NCI-H524 treated with DMSO at 0.1 percent for 48 hours (cell line): ENCODE results near the gene CEACAM8.
"Not testable (repeated sequence)": the region's sequence is repeated elsewhere in the genome, so short reads cannot be mapped to it uniquely, and the experiment has no call there.

Experiments used
- DNase-seq: peaks from one replicate; lab custom pipeline; 2025; lab: John Stamatoyannopoulos, UW

CEACAM8 gene

DNA sequence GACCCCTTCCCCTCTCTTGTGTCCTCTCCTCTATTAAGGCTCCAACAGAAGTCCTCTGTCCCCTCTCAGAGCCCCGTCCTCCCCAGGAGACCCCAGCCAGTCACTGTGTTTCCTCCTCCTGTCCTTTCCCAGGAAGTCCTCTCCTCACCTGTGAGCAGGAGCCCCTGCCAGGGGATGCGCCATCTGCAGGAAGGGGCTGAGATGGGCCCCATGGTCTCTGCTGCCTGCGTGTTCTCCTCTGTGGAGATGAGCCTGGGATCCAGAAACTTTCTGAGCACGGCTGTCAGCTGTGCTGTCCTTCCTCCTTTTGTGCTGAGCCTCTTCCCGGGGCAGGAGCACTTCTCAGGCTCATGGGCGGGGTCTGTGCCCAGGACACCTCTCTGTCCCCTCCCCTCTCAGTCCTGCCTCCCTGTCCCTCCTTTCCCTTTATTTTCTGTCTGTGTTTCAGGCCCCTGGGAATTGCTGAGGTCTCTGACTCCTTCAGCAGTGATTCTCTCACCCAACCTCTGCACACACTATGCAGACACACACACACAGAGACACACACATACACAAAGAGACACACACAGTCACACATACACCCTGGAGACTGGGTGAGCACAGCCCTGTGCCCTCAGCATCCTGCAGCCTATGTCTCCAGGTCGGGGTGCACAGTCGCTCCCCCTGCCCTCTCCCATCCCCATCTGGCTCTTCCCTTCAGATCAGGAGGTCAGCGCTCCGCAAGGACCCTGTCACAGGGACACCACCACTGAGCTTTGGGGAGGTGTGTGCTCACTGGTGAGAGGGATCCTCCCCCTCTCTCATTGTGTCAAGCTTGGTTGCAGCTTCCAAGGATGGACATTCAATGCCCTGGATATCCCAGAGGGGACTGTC, at the start of gene CEACAM8:
Gene CEACAM8 (minus strand): TSS at position 308 of the 873 bp plus-strand sequence. CDS start 96 bp downstream, at position 212.
- DNase-seq: no peak

DNA sequence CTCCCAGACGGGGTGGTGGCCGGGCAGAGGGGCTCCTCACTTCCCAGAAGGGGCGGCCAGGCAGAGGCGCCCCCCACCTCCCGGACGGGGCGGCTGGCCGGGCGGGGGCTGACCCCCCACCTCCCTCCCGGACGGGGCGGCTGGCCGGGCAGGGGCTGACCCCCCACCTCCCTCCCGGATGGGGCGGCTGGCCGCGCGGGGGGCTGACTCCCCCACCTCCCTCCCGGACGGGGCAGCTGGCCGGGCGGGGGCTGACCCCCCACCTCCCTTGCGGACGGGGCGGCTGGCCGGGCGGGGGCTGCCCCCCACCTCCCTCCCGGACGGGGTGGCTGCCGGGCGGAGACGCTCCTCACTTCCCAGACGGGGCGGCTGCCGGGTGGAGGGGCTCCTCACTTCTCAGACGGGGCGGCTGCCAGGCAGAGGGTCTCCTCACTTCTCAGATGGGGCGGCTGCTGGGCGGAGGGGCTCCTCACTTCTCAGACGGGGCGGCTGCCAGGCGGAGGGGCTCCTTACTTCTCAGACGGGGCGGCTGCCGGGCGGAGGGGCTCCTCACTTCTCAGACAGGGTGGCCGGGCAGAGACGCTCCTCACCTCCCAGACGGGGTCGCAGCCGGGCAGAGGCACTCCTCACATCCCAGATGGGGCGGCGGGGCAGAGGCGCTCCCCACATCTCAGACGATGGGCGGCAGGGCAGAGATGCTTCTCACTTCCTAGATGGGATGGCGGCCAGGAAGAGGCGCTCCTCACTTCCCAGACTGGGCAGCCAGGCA, 44.8 kb upstream of the CEACAM8 start:
- not testable (repeated sequence) for DNase-seq

DNA sequence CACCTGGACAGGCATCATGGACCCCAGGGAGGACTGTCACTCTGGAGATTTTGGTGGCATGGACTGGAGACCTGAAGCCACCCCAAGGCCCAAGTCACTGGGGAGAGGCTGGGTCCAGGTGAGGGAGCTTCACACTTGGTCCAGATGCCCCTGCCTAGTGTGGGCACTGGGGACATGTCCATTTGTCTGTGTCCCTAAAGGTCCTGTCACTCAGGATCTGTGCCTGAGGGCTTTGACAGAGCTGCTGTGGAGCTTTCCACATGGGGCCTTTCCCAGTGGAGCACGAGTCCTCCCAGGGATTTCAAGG, 40.5 kb upstream of the CEACAM8 start:
- DNase-seq: no peak

DNA sequence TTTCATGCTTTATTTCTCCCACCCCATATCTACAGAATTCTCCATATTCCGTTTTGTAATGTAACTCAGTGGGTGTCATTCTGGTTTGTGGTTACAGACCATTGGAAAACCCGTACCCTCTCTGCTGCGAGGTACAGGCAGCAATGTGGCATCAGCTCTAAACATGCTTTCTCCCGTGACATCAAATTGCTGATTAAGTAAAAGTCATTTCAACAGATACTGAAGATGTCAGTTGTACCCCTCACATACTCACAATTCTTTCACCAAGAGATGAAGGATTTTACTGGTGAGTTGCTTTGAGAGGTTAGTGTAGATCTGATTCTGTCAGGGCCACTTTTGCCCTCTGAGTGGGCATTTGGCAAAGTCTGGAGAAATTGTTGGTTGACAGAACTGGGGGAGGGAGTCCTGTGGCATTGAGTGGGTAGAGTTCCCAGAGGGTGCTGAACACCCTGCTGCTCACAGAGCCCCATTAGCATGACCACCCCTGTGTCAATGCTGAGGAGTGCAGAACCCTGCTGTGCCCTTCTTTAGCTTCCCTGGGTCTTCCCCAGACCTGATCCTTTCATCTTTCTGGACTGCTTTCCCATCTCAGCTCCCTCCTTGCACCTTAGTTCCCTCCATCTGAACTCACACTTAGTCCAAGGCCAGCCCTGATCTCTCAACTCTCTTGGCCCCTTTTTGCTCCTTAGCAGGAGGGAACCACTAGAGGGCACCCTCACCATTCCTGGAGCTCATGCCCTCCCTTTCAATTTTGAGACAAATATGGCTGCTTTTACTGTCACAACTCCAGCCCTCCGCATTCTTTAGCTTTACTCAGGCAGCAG, 39.9 kb upstream of the CEACAM8 start:
- no peak for DNase-seq

DNA sequence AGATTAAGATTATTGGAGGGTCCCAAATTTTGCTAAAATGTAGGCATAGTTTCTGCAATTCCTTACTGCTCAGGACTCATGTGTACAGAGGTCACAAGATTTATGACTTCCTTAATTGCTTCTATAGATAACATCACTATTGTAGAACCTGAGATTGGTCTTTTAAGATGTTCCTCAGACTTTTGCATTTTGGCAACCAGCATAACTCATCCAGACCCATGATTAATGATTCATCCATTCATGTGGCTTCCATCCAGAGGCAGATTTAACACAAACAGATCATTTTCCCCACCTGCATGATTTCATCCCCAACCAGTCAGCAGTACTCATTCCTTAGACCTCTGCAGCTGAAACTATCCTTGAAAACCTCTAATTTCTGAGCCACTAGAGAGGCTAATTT, 34.5 kb upstream of the CEACAM8 start:
- DNase-seq: no peak

DNA sequence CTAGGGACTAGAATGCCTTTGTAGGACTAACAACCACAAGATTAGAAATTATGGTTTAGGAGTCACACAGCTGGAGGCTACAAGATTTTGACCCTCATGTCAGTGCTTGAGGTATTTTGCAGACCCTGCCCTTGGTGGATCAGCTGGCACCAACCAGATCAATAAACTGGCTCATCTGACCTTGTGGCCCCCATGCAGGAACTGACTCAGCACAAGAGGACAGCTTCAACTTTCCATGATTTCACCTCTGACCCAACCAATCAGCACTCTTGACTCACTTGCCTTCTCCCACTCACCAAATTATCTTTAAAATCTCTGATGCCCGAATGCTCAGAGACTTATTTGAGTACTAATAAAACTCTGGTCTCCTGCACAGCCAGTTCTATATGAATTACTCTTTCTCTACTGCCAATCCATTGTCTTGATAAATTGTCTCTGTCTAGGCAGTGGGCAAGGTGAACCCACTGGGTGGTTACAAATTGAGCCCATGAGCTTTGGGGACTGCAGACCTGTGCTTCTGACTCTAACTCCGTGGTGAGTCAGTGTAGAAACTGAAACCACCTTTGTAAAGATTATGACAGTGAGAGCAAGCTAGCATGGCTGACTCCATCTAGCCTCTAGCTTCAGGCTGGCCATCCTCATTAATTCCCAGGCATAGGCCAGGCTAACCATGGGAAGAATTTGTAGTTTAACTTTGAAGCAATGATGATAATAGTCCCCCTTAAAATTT, 33.9 kb upstream of the CEACAM8 start:
- no peak for DNase-seq

DNA sequence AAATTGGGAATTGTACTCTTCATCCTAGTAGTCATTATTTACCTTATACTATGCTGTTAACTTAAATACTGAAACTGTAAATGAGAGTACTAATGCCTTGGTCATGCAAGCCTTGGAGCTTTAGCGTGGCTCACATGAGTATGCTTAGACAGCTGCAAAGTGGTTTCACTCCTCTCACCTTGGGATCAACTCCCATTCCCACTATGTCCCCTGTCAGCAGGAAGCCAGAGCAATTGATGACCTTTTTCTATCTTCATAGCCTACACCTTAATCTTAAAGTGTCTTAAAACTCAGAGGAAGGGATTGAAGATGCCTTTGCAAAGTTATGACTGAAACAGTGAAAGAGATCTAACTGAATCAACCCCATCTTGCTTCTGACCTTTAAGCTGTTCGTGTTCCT, 33.2 kb upstream of the CEACAM8 start:
- no peak for DNase-seq

DNA sequence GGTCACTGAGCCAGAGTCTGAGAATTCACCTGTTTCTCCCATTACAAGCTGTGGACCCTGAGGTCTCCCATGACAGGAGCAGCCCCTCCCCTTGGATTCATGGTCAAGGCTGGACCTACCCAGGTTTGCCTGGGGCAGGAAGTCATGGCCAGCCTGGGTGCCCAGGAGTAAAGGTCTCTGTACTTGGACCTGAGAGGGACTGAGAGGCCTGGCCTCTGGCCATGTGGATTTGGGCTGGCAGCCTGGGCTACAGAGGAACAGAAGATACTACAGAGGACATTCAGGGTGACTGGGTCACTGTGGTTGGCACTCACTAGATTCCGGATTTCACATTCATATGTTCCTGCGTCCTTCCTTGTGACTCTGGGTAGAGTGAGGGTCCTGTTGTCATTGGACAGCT, 31.5 kb upstream of the CEACAM8 start:
- no peak for DNase-seq

DNA sequence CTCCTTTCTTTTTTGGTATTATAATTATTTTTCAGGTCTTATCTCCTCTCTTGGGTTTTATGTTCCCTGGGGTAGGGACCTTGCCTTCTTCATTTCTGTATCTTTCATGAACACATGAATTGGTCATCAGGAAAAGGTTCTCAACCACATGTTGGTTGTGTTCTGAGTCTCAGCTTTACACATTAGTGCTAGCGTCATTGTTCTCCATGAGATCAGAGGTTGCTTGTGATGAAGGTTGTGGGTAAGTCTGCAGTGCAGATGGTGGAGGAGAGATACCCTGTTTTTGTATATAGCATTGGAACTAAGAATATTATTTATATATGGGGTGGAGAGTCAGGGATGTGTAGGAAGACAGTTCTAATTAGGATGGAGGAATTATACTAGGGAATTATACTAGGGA, 24.5 kb upstream of the CEACAM8 start:
- no peak for DNase-seq

DNA sequence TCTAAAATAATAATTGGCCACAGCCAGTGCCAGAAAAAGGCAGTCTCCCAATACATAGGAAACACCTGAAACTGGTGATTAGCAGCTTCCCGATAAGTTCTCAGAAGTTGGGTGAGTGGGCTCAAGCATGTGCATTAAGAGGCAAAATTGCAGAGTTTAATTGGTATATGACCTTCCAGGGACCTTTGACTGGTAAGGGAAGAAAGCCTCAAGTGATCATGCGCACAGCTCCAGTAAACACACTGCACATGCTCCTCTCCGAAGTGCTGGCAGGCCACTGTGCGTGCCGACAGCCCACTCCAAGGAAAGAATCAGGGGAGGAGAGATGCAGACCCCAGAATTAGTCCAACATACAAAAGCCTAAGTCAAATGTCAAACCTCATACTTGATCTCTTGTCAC, 18.9 kb upstream of the CEACAM8 start:
- DNase-seq: no peak

DNA sequence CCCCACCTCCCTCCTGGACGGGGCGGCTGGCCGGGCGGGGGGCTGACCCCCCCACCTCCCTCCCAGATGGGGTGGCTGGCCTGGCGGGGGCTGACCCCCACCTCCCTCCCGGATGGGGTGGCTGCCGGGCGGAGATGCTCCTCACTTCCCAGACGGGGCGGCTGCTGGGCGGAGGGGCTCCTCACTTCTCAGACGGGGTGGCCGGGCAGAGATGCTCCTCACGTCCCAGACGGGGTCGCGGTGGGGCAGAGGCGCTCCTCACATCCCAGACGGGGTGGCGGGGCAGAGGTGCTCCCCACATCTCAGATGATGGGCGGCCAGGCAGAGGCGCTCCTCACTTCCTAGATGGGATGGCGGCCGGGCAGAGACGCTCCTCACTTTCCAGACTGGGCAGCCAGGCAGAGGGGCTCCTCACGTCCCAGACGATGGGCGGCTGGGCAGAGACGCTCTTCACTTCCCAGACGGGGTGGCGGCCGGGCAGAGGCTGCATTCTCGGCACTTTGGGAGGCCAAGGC, 15.7 kb upstream of the CEACAM8 start:
- DNase-seq: not testable (repeated sequence)

DNA sequence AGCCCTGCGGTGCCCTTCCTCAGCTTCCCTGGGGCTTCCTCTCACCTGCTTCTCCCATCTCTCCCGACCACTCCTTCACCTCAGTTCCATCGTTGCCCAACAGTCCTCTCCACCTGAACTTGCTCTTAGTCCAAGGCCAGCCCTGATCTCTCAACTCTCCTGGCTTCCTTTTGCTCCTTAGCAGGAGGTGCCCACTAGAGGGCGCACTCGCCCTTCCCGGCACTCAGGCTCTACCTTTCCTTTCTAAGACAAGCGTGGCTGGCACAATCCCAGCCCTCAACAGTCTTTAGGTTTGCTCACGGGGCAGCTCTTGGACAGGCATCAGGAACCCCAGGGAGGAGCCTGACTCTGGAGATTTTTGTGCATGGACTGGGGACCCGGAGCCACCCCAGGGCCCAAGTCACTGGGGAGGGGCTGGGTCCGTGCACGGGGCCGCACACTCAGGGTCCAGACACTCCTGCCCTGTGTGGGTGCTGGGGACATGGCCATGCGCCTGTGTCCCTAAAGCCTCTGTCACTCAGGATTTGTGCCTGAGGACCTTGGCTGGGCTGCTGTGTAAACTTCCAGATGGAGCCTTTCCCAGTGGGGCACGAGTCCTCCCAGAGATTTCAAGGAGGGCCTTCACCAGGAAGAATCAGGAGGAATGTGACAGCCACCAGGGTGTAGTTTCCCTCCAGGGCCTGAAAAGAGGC, 12.1 kb upstream of the CEACAM8 start:
- DNase-seq: no peak

DNA sequence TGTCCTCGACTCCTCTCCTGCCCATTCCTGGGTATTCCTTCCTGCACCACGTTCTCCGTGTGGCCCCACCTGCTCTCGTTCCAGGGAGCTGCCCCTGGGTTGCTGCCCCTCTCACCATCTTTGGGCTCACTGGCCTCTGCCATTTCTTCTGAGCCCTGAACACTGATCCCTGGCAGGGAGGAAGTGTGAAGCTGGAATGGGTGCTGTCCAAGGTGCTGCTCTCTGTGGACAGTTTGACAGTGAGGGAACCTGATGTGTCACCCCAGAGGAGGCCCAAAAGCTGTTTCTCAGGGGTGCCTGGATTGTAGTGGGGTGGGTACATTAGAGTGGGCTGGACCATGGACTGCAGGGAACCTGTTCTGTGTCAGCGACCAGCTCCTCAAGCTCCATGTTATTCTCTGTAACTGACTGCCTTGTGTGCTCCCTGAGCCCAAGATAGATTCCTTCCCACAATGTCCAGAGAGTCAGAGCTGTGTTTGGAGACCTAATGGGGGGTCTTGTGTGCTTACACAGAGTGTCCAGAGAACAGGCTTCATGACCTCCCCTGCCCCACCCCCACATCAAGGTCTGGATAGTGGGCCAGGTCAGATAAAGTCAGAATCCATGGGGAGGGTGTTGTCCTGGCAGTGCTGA, 7.2 kb upstream of the CEACAM8 start:
- DNase-seq: no peak

DNA sequence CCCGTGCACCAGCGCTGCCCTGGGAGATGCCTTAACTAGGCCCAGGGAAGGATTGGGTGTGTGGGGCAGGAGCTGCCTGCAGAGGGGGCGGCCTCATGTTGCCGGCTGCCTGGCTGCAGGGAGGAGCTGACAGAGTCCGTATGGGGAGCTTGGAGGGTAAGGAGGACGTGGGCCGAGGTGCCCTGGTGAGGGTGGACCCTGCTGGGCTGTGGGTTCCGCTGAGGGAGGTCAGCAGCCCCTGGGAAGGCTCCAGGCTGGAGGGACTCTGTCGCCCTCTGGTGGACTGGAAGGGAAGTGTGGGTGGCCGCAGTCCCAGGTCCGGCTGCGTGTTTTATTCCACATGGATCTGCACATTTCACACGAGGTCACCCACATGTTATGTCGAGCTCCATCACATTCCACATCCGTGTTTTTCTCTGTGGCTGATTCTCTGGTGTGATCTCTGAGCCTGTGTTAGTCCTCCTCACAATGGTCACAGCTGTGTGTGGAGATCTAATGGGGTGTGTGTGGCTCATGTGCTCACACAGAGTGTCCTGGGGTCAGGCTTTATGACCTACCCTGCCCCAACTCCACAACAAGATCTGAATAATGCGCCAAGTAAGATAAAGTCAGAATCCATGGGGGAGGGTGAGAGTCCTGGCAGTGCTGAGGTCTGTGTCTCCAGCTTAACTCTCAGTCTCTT, 1.8 kb upstream of the CEACAM8 start:
- DNase-seq: no peak

DNA sequence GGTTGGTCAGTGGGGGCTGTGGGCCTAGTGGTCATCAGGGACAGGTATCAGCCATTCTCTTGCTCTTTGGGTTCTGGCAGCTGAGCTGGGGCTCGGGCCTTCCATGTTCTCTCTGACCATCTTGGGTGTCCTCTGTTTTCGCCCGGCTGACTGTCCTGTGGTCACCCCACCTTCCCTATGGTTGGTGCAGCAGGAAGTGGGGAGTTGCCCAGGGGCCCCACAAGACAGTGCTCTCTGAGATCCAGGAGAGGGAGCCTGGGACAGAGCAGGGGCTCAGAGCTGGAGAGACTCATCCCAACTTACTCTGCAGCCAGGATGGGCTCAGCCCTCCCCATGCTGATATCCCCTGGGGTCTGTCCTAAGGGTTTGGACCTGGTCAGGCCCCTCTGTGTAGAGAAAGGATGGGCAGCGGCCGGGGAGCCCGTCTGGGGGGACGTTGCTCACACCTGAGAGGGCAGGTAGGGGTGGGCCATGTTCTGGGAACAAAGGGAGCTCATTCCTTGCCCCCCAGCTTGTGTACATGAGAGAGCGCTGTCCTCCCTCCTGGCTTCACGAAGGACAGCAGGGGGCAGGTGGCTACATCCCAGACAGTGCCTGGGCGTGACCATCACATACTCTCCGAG, 937 bp upstream of the CEACAM8 start:
- DNase-seq: no peak

DNA sequence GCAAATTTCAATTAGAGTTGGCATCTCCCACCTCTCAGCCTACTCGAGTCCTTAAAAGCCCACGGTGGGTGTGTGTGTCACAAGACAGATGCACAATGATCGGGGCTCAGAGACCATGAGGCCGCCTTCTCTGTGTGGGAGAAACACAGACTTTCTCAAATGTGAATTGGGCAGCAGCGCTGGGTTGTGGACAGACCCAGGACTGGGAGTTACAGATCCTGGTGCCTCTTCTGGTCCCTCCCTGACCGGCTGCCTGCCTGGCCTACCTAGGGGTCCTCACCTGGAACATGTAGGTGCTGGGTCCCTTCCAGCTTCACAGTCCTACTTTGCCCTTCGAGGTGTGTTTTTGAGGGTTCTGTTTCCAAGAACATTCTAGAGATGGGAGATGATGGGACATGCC, 4.9 kb downstream of the CEACAM8 start:
- no peak for DNase-seq

DNA sequence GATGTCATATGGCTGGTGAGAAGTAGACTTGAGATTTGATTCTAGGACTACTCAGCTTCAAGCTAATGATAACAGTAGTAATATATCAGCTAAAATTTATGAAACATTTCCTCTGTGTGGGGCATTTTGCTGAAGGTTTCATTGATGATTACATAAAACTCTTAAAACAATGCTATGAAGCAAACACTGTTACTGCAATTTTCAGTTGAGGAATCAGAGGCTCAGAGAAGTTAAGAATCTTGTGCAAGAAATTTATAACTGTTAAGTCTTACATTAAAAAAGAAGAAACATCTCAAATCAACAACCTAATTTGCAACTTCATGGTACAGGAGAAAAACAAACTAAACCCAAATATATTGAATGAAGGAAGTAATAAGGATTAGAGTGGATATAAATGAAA, 10.3 kb downstream of the CEACAM8 start:
- DNase-seq: no peak

DNA sequence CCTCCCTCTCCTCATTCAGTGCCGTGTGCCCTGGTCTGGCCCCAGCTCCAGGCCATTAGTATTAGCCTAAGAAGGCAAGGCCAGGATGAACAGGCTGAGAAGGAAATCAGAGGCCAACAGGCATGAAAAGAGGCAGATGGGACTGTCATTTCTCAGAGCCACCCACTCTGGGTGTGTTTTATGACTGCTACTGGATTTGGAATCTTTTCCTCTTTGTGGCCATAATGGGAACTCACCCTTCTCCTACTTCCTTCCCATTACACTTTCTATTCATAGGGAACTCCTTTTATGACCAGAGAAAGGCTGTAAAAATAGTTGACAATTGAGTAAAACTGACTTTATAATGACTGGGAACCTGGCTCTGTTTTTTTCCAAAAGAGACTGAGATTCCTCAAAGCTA, 17.7 kb downstream of the CEACAM8 start:
- no peak for DNase-seq

DNA sequence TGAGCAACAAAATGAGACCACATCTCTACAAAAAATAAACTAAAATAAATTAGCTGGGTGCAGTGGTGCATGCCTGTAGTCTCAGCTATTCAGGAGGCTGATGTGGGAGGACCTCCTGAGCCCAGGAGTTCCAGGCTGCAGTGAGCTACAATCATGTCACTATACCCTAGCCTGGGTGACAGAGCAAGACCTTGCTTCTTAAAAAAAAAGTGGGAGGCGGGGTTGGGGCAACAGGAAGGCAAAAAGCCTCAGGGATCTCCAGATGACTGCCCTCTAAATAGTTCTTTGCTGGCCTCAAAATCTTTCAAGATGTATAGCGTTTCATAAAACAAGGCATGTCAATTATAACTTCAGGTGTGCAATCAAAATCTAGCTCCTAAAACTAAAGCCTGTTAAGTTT, 18.5 kb downstream of the CEACAM8 start:
- no peak for DNase-seq

DNA sequence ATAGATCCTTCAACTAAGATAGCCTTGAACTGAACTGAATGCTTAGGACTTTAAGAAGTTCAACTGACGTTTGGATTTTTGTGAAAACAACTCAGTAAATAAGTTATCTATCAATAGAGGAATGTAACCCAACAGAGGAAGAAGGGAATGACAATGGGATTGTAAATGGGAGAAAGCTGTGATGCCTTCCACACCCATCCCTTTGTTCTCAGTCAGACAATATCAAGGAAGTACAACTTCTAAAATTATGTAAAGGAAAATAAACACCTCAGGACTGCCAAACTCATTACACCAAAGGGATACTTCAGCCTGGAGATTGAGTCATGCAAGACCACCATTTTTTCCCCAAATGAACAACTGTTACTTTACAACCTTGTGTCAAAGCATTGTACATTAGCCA, 21.1 kb downstream of the CEACAM8 start:
- no peak for DNase-seq
